ENCODE results near the gene TSC22D3. TPM values are rescaled to one million over a fixed set of nuclear protein-coding genes. Genes with fewer than 3 reads are reported as not detected.

Gene TSC22D3
- total RNA-seq, 2 experiments from 2014 or later, result 29.3 to 35.6 TPM

GRCh38 chrX:107718156-107718621 is 57.4 kb downstream of the TSC22D3 start:
- CTCF ChIA-PET (ENCODE audit: unreplicated experiment), result interaction anchor here (2.6 to 3.0 kb wide), 2 partner anchors 41 to 45 kb away, joined by 10 to 19 read pairs; no protein-coding TSS in a partner anchor
- Histone ChIP-seq H3K9me2 (ENCODE audit: insufficient read depth, low read length) (no peaks in the 10 kb centered on the region), H3K4me3 (ENCODE audit: low read depth, low read length, poor library complexity, severe bottlenecking) (no peak overlapping the region), H3K9me3 (ENCODE audit: low read length) (no peaks in the 10 kb centered on the region), H3K36me3 (ENCODE audit: insufficient read depth, low read length) (peaks cover 23% of the 10 kb centered on the region), H3K4me2 (ENCODE audit: low read length) (peak overlapping the region; percentile 80), H3K79me2 (ENCODE audit: insufficient read depth, low read depth, low read length) (peaks cover 7% of the 10 kb centered on the region; the same call in 1 of the 2 replicates), H3K27ac (ENCODE audit: low read depth, low read length, poor library complexity, severe bottlenecking) (peak overlapping the region; percentile 85), H2AFZ (ENCODE audit: low read length) (peak overlapping the region; percentile 64; the same call in 1 of the 2 replicates), H4K20me1 (ENCODE audit: insufficient read depth, low read length) (no peaks in the 10 kb centered on the region), H3K4me1 (ENCODE audit: insufficient read depth, low read length, poor library complexity, severe bottlenecking) (peaks cover 60% of the 10 kb centered on the region)
- POLR2A ChIA-PET, result interaction anchor here (1.4 to 9.1 kb wide), 3 partner anchors 42 to 61 kb away, joined by 4 to 121 read pairs (median 4); no protein-coding TSS in a partner anchor
- intact Hi-C loops (cut with micrococcal nuclease; ENCODE audit: unreplicated experiment), result loop anchor here (1.0 to 5.0 kb wide), 5 partner anchors 45 to 256 kb away; partner anchors contain the start of genes NCBP2L and PRPS1
- BruUV-seq (replicated peaks), result no TSS peak
- TF ChIP-seq EZH2phosphoT487 (IDR thresholded peaks at IDR 0.05; ENCODE audit: borderline replicate concordance, low read depth, low read length), result no peak
- TF ChIP-seq CTCF (conservative IDR thresholded peaks at IDR 0.05; ENCODE audit: low read length), result peak; percentile 80
- peak; percentile 76 for DNase-seq (ENCODE audit: low spot score)

GRCh38 chrX:107716816-107717700 is 58.5 kb downstream of the TSC22D3 start:
- peaks cover 59% of the 10 kb centered on the region for H3K4me1 ChIP-seq (ENCODE audit: insufficient read depth, low read length, poor library complexity, severe bottlenecking)
- DNase-seq (ENCODE audit: low spot score), result peak; percentile 87
- TSS peak; percentile 94 for BruUV-seq (replicated peaks)
- POLR2A ChIA-PET, result interaction anchor here (0.6 to 9.1 kb wide), 15 partner anchors 10 to 277 kb away, joined by 3 to 121 read pairs (median 3); partner anchors contain the start of genes FRMPD3 and PRPS1
- H4K20me1 ChIP-seq (ENCODE audit: insufficient read depth, low read length), result no peaks in the 10 kb centered on the region
- peak overlapping the region; percentile 80 for H3K4me2 ChIP-seq (ENCODE audit: low read length)
- H3K9me3 ChIP-seq (ENCODE audit: low read length), result no peaks in the 10 kb centered on the region
- TF ChIP-seq EZH2phosphoT487 (IDR thresholded peaks at IDR 0.05; ENCODE audit: borderline replicate concordance, low read depth, low read length) (no peak), CTCF (conservative IDR thresholded peaks at IDR 0.05; ENCODE audit: low read length) (no peak)
- H3K36me3 ChIP-seq (ENCODE audit: insufficient read depth, low read length), result peaks cover 26% of the 10 kb centered on the region
- peak overlapping the region; percentile 64; the same call in 1 of the 2 replicates for H2AFZ ChIP-seq (ENCODE audit: low read length)
- H3K27ac ChIP-seq (ENCODE audit: low read depth, low read length, poor library complexity, severe bottlenecking), result peak overlapping the region; percentile 85
- H3K4me3 ChIP-seq (ENCODE audit: low read depth, low read length, poor library complexity, severe bottlenecking), result peak overlapping the region; percentile 91
- no peaks in the 10 kb centered on the region for H3K9me2 ChIP-seq (ENCODE audit: insufficient read depth, low read length)
- CTCF ChIA-PET (ENCODE audit: unreplicated experiment), result interaction anchor here (2.6 to 3.0 kb wide), 2 partner anchors 40 to 43 kb away, joined by 10 to 19 read pairs; no protein-coding TSS in a partner anchor
- intact Hi-C loops (cut with micrococcal nuclease; ENCODE audit: unreplicated experiment), result loop anchor here (5.0 kb wide), 2 partner anchors 60 to 255 kb away; no protein-coding TSS in a partner anchor
- H3K79me2 ChIP-seq (ENCODE audit: insufficient read depth, low read depth, low read length), result peaks cover 7% of the 10 kb centered on the region; the same call in 1 of the 2 replicates
